ENCODE results near the gene CCR9.

CCR9 gene

GRCh38 chr3:45936261-45936660 is 49.9 kb downstream of the CCR9 start:
- in situ Hi-C loops (cut with HindIII; ENCODE audit: low sequenced_read_pairs): no loop called here

- in situ Hi-C loops (cut with HindIII; ENCODE audit: low sequenced_read_pairs): no loop called here
Measured at GRCh38 chr3:45937206-45938042, 51.1 kb downstream of the CCR9 start.

GRCh38 chr3:45938043-45938435 is 51.7 kb downstream of the CCR9 start:
- in situ Hi-C loops (cut with HindIII; ENCODE audit: low sequenced_read_pairs): no loop called here

GRCh38 chr3:45938864-45939263 is 52.5 kb downstream of the CCR9 start:
- in situ Hi-C loops (cut with HindIII; ENCODE audit: low sequenced_read_pairs): no loop called here

- in situ Hi-C loops (cut with HindIII; ENCODE audit: low sequenced_read_pairs): no loop called here
Measured at GRCh38 chr3:45939341-45939771, 53.0 kb downstream of the CCR9 start.

GRCh38 chr3:45940004-45940780 is 53.8 kb downstream of the CCR9 start:
- in situ Hi-C loops (cut with HindIII; ENCODE audit: low sequenced_read_pairs): no loop called here

GRCh38 chr3:45940781-45941365 is 54.5 kb downstream of the CCR9 start:
- in situ Hi-C loops (cut with HindIII; ENCODE audit: low sequenced_read_pairs): no loop called here

GRCh38 chr3:45942051-45942825 is 55.9 kb downstream of the CCR9 start:
- in situ Hi-C loops (cut with HindIII; ENCODE audit: low sequenced_read_pairs): no loop called here

- in situ Hi-C loops (cut with HindIII; ENCODE audit: low sequenced_read_pairs): no loop called here
Measured at GRCh38 chr3:45943207-45943846, 57.0 kb downstream of the CCR9 start, which contains the start of gene CXCR6. Gene CXCR6 (plus strand): TSS chr3:45943464. CDS start chr3:45946482, 3,018 bp downstream.

GRCh38 chr3:45944830-45945620 is 58.7 kb downstream of the CCR9 start:
- in situ Hi-C loops (cut with HindIII; ENCODE audit: low sequenced_read_pairs): no loop called here

GRCh38 chr3:45946307-45946706 is 60.0 kb downstream of the CCR9 start:
- in situ Hi-C loops (cut with HindIII; ENCODE audit: low sequenced_read_pairs): no loop called here

GRCh38 chr3:45946875-45947274 is 60.5 kb downstream of the CCR9 start:
- in situ Hi-C loops (cut with HindIII; ENCODE audit: low sequenced_read_pairs): no loop called here

- in situ Hi-C loops (cut with HindIII; ENCODE audit: low sequenced_read_pairs): no loop called here
Measured at GRCh38 chr3:45947361-45947760, 61.0 kb downstream of the CCR9 start.

GRCh38 chr3:45948311-45948781 is 62.0 kb downstream of the CCR9 start:
- in situ Hi-C loops (cut with HindIII; ENCODE audit: low sequenced_read_pairs): no loop called here

GRCh38 chr3:45948881-45949280 is 62.5 kb downstream of the CCR9 start:
- in situ Hi-C loops (cut with HindIII; ENCODE audit: low sequenced_read_pairs): no loop called here

GRCh38 chr3:45949432-45949831 is 63.1 kb downstream of the CCR9 start:
- in situ Hi-C loops (cut with HindIII; ENCODE audit: low sequenced_read_pairs): no loop called here

- in situ Hi-C loops (cut with HindIII; ENCODE audit: low sequenced_read_pairs): no loop called here
Measured at GRCh38 chr3:45950131-45950530, 63.8 kb downstream of the CCR9 start.

GRCh38 chr3:45950686-45951600 is 64.6 kb downstream of the CCR9 start:
- in situ Hi-C loops (cut with HindIII; ENCODE audit: low sequenced_read_pairs): no loop called here
